ENCODE results near the gene HCRTR1. TPM values are rescaled to one million over a fixed set of nuclear protein-coding genes. Genes with fewer than 3 reads are reported as not detected.

The HCRTR1 gene
- total and polyA plus RNA-seq, 2 donors (not counting 1 experiment from before 2014, with no cell fraction given), result 0.22 TPM; not detected in 1

- H4K20me1 ChIP-seq (ENCODE audit: control insufficient read depth, insufficient read depth, low read length, poor library complexity, severe bottlenecking), result no peaks in the 10 kb centered on the region
- WGBS (ENCODE audit: insufficient coverage), result 44% methylated on average over 2 of the region's 2 CpGs
- peaks cover 0 to 33% (median 12%) of the 10 kb centered on the region in 4 experiments for H3K27me3 ChIP-seq (replicated peaks in 1 of 4; ENCODE audit: control extremely low read depth in 1 of 4, control insufficient read depth in 3 of 4, insufficient read depth in 4 of 4, low read length in 3 of 4)
- H3K4me3 Mint-ChIP-seq, result peak overlapping the region; percentile 2
- CTCF ChIA-PET, result no interaction called here
- H3K9me3 ChIP-seq (ENCODE audit: control extremely low read depth in 1 of 3, control insufficient read depth in 2 of 3, insufficient read depth in 1 of 3, low read length in 2 of 3), result peaks cover 0 to 5% (median 0%) of the 10 kb centered on the region in 3 donors
- H3K4me3 ChIP-seq (ENCODE audit: control extremely low read depth in 1 of 5, extremely low read depth in 1 of 5, insufficient read depth in 1 of 5, low read depth in 2 of 5, low read length in 4 of 5), result no peak overlapping the region
- peaks cover 35% of the 10 kb centered on the region for H3K27me3 Mint-ChIP-seq
- peaks cover 22% of the 10 kb centered on the region for H3K4me1 Mint-ChIP-seq
- POLR2A ChIA-PET, result no interaction called here
- no peak overlapping the region for H3K27ac Mint-ChIP-seq
- H3K79me2 ChIP-seq (ENCODE audit: control insufficient read depth, insufficient read depth, low read length), result no peaks in the 10 kb centered on the region
- no peaks in the 10 kb centered on the region for H3K36me3 ChIP-seq (replicated peaks in 1 of 2; ENCODE audit: control extremely low read depth in 1 of 2, control insufficient read depth in 1 of 2, extremely low read depth in 1 of 2, insufficient read depth in 2 of 2, low read length in 1 of 2)
- peaks cover 13 to 19% of the 10 kb centered on the region in 2 donors for H3K4me1 ChIP-seq (ENCODE audit: control insufficient read depth in 2 of 2, insufficient read depth in 2 of 2, low read length in 2 of 2)
- H3K4me2 ChIP-seq (replicated peaks; ENCODE audit: low read depth, low read length, poor library complexity, severe bottlenecking), result no peak overlapping the region
- no peak for TF ChIP-seq EZH2 (IDR thresholded peaks at IDR 0.05; ENCODE audit: borderline replicate concordance, insufficient read depth, low read depth, low read length, poor library complexity, severe bottlenecking)
- no peak for TF ChIP-seq CTCF (IDR thresholded peaks at IDR 0.05)
- no peak overlapping the region for H2AFZ ChIP-seq (ENCODE audit: insufficient read depth, low read depth, low read length, poor library complexity, severe bottlenecking)
- no peak overlapping the region for H3K9ac ChIP-seq (ENCODE audit: low read length)
- DNase-seq, result no peak
- intact Hi-C loops (cut with micrococcal nuclease), result no loop called here
- no peaks in the 10 kb centered on the region for H3K9me3 Mint-ChIP-seq (ENCODE audit: insufficient read depth)
- no peak for ATAC-seq (ENCODE audit: low read depth)
- no peak overlapping the region for H3K27ac ChIP-seq (ENCODE audit: low read length in 2 of 2)
Measured at GRCh38 chr1:31615939-31616338, 1.6 kb upstream of the HCRTR1 start.

DNA sequence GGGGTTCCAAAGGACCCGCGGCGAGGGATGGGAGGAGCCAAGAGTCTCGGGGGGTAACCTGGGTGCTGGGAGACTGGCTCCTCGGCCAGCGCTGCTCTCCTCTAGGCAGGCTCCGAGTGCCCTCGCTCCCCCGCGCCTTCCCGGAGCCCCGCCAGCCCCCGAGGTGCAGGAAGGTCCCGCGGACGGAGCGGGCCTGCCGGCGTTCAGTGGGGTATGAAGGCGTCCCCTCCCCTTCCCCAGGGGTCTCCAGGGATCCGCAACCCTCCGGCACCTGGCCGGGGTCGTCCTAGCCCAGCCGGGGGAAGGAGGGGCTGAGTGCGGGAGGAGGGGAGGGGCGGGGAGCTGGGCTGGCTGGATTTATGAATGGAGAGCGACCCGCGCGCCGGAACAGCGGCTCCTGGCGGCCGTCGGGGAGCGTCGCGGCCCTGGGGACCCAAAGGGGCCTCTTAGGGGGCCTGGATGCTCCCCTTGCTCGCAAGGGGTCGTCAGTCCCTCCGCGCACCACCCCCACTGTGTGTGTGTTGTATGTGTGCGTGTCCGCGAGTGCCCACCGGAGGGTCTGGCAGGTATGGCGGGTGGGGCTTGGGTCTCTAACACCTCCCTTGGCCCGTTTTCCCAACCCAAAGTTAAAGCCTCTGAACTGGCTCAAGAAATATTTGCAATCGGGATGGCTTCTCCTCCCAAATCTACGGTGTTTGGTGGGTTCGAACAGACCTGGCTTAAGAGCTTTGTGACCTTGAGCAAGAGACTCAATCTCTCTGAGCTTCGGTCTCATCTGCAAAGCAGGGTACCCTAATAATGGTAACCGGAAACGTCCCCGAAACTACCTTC is 642 bp downstream of the HCRTR1 start:
- ChIA-PET CTCF (interaction anchor here (0.6 to 3.8 kb wide), 15 partner anchors 8 to 458 kb away, joined by 3 to 33 read pairs (median 3); no protein-coding TSS in a partner anchor), POLR2A (no interaction called here)
- Histone ChIP-seq H3K79me2 (ENCODE audit: control insufficient read depth, insufficient read depth, low read length) (no peaks in the 10 kb centered on the region), H3K9me3 (ENCODE audit: control extremely low read depth in 1 of 3, control insufficient read depth in 2 of 3, insufficient read depth in 1 of 3, low read length in 2 of 3) (peaks cover 0 to 5% (median 0%) of the 10 kb centered on the region in 3 donors), H3K9ac (ENCODE audit: low read length) (peak overlapping the region; percentile 54), H3K4me1 (ENCODE audit: control insufficient read depth in 2 of 2, insufficient read depth in 2 of 2, low read length in 2 of 2) (peaks cover 13 to 19% of the 10 kb centered on the region in 2 donors), H3K36me3 (replicated peaks in 1 of 2; ENCODE audit: control extremely low read depth in 1 of 2, control insufficient read depth in 1 of 2, extremely low read depth in 1 of 2, insufficient read depth in 2 of 2, low read length in 1 of 2) (no peaks in the 10 kb centered on the region), H3K27ac (ENCODE audit: low read length in 2 of 2) (no peak overlapping the region), H4K20me1 (ENCODE audit: control insufficient read depth, insufficient read depth, low read length, poor library complexity, severe bottlenecking) (no peaks in the 10 kb centered on the region), H2AFZ (ENCODE audit: insufficient read depth, low read depth, low read length, poor library complexity, severe bottlenecking) (peak overlapping the region; percentile 32), H3K27me3 (replicated peaks in 1 of 4; ENCODE audit: control extremely low read depth in 1 of 4, control insufficient read depth in 3 of 4, insufficient read depth in 4 of 4, low read length in 3 of 4) (peaks cover 0 to 33% (median 12%) of the 10 kb centered on the region in 4 experiments), H3K4me3 (ENCODE audit: control extremely low read depth in 1 of 5, extremely low read depth in 1 of 5, insufficient read depth in 1 of 5, low read depth in 2 of 5, low read length in 4 of 5) (peak overlapping the region in 4 of 5 experiments; percentile 38 to 55 (median 44)), H3K4me2 (replicated peaks; ENCODE audit: low read depth, low read length, poor library complexity, severe bottlenecking) (peak overlapping the region; percentile 85)
- intact Hi-C loops (cut with micrococcal nuclease), result loop anchor here (1.0 kb wide), 2 partner anchors 24 to 54 kb away; no protein-coding TSS in a partner anchor
- peak; percentile 68 for DNase-seq
- Mint-ChIP-seq H3K4me1 (peaks cover 22% of the 10 kb centered on the region), H3K4me3 (peak overlapping the region; percentile 70), H3K9me3 (ENCODE audit: insufficient read depth) (no peaks in the 10 kb centered on the region), H3K27me3 (peaks cover 35% of the 10 kb centered on the region), H3K27ac (no peak overlapping the region)
- TF ChIP-seq CTCF (IDR thresholded peaks at IDR 0.05) (peak; percentile 87), EZH2 (IDR thresholded peaks at IDR 0.05; ENCODE audit: borderline replicate concordance, insufficient read depth, low read depth, low read length, poor library complexity, severe bottlenecking) (no peak)
- 14% methylated on average over 43 of the region's 56 CpGs for WGBS (ENCODE audit: insufficient coverage)
- peak; percentile 76 for ATAC-seq (ENCODE audit: low read depth)

All from B cell (primary cell).